DOHH2 (cell line): ENCODE results near the gene ARPC4.
"Not testable (repeated sequence)": the region's sequence is repeated elsewhere in the genome, so short reads cannot be mapped to it uniquely, and the experiment has no call there.

Experiments
- CTCF ChIP-seq: fragments of 200-600 bp; sonication (generic); IDR thresholded peaks from one replicate; pipeline ENCODE4 v1.5.1; 2014; ENCODE audit warnings: antibody characterized with exemption, mild to moderate bottlenecking, low read depth, low read length; ENCODE audit not compliant: poor library complexity, severe bottlenecking
- EZH2phosphoT487 ChIP-seq: fragments of 200-600 bp; sonication (generic); IDR thresholded peaks from 2 replicates; pipeline ENCODE4 v1.6.1; 2017; ENCODE audit warnings: borderline replicate concordance, mild to moderate bottlenecking, antibody characterized with exemption, low read length, moderate library complexity, mixed read lengths

GRCh38 chr3:9771007-9771406, 21.9 kb upstream of the ARPC4 start:
- TF ChIP-seq CTCF, EZH2phosphoT487: not testable (repeated sequence)
